ENCODE measurements around the gene NAGS.
"Not testable (repeated sequence)": the region's sequence is repeated elsewhere in the genome, so short reads cannot be mapped to it uniquely, and the experiment has no call there.

Gene NAGS

GRCh38 chr17:43983515-43984411 is 20.7 kb upstream of the NAGS start:
- no peak for DNase-seq (ENCODE audit: low read depth in 2 of 2)

DNA sequence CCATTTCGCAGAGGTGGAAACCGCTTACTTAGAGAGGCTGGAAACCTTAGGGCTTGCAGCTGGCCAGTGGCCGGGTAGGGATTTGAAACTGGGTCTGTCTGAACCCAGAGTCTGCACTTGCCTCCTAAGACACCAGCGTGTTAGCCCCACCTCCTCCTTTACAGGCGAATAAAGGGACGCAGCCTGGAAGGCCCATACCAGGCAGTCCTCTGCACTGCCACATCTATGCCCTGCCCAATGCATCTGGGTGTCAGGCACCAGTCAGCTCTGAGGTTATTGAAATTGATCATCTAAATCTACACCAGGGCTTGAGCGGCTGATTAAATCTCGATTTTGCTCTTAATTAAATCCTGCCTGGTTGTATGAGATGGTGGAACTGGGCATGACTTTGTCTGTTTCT is 19.9 kb upstream of the NAGS start:
- DNase-seq (ENCODE audit: low read depth in 2 of 2): no peak

- no peak for DNase-seq (ENCODE audit: low read depth in 2 of 2)
These were observed 18.0 kb upstream of the NAGS start for GRCh38 chr17:43986225-43986981.

DNA sequence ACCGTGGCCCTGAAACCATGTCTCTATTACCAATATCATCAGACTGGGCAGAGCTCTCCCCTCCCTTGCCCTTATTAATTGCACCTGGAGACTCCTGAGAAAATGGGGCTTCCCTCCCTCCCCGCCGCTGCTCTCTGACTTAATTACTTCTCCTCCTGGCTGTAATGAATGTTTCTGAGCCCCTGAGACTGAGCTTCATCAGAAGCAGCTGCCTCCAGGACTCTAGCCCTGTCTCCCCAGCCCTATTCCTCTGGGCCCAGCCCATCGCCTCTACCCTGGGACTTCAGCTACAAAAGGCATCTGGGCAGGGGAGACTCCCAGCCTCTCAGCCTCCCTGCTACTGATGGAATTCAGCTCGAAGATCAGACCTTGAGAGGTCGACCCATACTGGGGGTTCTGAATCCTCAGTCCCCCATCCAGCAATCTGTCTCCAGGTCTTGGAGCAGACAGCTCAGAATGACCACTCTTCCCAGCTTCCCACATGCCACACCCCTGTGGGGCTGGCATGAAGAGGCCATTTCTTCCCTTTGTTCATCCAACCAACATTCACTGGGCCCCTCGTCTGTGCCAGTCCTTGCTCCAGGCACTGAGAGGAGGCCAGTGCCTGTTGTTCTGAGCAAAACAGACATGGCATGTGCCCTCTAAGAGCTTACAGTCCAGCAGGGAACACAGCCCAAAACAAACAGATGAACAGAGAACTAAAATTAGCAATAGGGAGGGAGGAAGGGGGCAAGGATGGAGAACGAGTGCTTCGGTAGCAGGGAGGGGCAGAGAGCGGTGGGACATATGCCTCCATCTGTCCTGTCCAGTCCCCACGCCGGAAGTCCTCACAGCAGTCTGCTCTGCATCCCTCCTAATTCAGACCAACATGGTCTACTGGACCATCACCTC is 17.0 kb upstream of the NAGS start:
- no peak for DNase-seq (ENCODE audit: low read depth in 2 of 2)

DNA sequence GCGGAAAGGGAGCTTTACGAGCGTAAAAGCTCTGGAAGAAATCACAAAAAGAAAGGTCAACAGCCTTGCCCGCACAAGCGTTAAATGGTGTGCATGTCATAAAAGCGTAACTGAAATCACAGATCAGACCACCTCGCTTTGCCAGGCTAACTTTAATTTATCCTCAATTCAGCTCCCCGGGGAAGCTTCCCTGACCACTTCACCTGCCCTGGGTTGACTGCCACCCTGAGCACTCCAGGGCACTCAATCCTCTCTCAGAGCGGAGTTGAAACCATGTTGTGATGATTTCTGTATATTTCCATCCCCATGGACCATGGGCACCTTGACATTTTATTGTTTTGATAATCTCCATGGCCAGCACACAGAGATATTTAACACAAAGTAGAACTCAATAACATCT is 16.1 kb upstream of the NAGS start:
- DNase-seq (ENCODE audit: low read depth in 2 of 2): no peak

DNA sequence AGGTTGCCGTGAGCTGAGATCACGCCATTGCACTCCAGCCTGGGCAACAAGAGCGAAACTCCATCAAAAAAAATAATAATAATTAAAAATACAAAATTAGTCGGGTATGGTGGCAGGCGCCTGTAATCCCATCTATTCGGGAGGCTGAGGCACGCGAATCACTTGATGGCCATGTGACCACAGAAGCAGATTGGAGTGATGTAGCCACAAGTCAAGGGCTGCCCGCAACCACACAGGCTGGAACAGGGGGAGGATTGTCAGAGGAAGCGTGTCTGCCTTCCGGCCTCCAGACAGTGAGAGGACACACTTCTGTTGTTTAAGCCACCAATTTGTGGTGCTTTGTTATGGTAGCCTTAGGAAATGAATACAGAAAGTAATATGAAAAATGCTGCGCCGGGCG is 11.8 kb upstream of the NAGS start:
- no peak for DNase-seq (ENCODE audit: low read depth in 2 of 2)

DNA sequence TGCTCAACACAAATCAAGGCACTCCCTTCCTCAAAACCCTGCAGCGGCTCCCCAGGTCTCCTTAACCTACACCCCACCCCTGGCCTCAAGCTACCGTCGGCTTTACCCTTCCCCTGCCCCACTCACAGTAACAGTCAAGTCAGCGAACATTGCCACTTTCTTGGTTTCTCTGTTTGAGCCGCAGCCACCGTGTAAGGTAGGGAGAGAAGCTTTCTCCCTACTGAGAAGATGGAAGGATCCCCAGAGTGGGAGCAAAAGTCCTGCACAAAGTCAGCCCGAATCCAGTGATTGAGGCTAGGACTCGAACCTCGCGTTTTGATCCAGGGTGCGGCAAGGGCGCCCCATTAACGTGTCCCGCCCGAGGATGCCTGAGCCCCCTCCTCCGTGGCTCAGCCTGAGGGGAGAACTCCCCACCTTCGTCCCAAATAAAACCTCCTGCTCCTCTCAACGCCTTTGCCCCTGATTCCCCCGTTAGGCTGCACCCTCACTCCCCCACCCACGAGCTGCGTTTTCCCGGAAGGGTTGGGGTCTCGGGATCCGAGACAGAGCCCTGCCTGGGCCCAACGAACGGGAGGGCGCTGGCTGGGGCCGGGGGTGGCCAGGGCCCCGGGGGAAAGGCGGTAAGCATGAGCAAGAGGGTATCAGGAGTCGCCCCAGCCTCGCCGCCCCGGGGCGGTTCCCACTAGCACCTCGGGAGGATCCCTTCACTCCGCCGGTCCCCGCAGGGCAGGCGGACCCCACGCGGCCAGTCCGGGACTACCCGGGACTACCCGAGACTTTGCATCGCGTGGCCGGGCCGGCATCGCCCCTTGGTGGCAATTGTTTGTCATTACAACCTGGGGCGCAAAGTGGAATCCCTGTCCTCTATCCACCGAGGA is 9.9 kb upstream of the NAGS start:
- DNase-seq (ENCODE audit: low read depth in 2 of 2): peak; percentile 49 to 63

DNA sequence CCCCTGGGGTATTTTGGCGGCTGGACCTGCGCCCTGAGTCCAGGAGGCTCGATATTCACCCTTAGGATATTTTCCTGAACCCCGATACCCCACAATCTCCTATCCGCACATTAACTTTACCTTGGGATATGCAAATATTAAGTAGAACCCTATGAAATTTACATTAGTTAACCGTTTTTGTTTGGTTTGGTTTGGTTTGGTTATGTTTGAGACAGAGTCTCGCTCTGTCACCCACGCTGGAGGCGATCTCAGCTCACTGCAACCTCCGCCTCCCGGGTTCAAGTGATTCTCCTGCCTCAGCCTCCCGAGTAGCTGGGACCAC is 9.3 kb upstream of the NAGS start:
- DNase-seq (ENCODE audit: low read depth in 2 of 2): no peak

DNA sequence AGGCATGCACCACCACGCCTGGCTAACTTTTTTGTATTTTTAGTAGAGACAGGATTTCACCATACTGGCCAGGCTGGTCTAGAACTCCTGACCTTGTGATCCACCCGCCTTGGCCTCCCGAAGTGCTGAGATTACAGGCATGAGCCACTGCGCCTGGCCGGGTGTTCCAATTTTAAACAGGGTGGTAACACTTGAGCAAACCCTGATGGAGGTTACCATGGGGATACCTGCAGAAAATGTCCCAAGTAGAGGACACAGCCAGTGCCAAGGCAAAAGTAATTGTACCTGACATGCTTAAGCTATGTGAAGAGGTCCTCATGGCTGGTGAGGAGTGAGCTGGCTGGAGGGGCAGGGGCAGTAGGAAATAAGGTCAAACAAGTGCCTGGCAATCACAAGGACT is 7.2 kb upstream of the NAGS start:
- DNase-seq (ENCODE audit: low read depth in 2 of 2): not testable (repeated sequence)

DNA sequence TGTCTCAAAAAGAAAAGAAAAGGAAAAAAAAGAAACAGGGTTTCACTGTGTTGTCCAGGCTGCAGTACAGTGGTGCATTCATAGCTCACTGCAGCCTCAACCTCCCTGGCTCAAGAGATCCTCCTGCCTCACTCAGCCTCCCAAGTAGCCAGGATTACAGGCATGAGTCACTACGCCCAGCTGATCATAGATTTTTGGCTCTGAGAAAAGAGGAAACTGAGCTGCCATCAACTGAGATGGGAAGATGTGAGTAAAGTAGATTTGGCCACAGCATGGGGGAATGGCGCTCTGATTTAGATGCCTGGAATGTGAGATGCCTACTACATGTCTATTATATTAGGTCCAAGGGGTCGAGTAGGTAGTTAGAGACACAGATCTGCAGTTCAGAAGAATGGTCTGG is 5.9 kb upstream of the NAGS start:
- DNase-seq (ENCODE audit: low read depth in 2 of 2): no peak

- DNase-seq (ENCODE audit: low read depth in 2 of 2): no peak
These were observed 5.4 kb upstream of the NAGS start for GRCh38 chr17:43999024-43999423.

DNA sequence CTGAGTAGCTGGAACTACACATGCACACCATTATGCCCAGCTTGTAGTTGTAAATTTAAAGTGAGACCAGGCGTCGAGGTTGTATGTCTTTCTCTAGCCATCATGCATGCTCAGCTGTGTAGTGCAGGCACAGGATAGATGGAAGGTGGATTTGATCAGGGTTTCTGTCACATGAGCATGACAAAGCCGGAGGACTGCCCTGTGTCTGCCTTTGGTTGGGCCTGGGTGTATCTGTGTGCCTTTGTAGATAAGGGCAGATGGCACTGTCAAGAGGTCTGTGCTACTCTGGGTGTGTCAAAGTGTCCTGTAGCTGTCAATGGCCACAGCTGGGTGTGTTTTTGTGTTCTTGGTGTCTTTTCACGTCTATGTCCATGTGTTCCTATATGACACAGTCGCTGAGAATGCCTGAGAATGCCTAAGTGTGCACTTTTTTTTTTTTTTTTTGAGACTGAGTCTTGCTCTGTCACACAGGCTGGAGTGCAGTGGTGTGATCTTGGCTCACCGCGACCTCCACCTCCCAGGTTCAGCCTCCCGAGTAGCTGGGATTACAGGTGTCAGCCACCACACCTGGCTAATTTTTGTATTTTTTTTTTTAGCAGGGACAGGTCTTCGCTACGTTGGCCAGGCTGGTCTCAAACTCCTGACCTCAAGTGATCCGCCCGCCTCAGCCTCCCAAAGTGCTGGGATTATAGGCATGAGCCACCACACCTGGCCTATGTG is 4.1 kb upstream of the NAGS start:
- DNase-seq (ENCODE audit: low read depth in 2 of 2): no peak

- DNase-seq (ENCODE audit: low read depth in 2 of 2): no peak
These were observed 3.5 kb upstream of the NAGS start for GRCh38 chr17:44000871-44001460.

DNA sequence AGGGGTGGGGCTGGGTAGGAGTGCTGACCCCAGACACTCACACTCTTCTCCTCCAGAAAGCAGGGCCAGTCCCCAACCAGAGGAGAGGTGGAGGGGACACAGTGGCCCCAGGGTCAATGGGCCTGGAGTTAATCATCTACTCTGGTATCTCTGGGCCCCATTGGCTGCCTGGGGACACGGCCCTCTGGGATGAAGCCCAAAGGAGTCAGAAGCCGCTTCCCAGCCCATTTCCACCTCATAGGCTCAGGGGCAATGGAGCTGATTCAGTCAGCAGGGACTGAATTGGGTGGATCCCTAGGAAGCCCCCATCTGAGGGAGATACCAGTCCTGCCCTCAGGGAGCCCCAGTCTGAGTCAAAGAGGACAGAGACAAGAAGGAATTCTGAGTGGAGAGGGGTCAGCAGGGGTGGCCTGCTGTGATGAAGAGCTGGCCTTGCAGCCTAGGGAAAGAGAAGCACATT is 2.9 kb upstream of the NAGS start:
- no peak for DNase-seq (ENCODE audit: low read depth in 2 of 2)

DNA sequence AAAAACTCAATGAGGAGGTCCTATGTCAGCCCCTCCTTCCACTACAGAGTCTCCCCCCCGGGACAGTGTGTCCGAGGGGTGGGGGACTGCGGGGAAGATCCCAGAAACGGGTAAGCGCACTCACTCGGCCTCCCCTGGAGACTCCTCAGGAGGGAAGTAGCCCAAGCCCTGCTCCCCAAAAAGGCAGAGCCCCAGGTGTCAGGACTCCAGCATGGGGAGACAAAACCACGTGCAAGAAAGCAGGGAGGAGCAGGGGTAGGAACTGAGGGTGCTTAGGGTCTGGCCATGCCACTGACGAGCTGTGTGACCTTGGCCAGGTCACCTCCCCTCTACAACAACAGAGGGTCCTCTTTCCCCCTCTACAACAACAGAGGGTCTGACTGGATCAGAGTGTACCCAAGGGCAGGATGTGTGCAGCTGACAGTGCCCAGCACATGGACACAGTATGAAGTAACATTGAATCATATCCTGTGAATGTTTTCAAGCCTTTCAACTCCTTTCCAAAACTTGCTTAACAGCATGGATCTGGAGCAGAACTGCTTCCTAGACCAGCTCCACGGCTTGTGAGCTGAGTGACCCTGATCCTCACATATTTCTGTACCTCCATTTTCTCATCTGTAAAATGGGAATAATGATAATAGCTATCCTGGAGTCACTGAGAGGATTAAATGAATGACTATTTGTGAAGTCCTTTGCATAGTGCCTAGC is 2.1 kb upstream of the NAGS start:
- no peak for DNase-seq (ENCODE audit: low read depth in 2 of 2)

DNA sequence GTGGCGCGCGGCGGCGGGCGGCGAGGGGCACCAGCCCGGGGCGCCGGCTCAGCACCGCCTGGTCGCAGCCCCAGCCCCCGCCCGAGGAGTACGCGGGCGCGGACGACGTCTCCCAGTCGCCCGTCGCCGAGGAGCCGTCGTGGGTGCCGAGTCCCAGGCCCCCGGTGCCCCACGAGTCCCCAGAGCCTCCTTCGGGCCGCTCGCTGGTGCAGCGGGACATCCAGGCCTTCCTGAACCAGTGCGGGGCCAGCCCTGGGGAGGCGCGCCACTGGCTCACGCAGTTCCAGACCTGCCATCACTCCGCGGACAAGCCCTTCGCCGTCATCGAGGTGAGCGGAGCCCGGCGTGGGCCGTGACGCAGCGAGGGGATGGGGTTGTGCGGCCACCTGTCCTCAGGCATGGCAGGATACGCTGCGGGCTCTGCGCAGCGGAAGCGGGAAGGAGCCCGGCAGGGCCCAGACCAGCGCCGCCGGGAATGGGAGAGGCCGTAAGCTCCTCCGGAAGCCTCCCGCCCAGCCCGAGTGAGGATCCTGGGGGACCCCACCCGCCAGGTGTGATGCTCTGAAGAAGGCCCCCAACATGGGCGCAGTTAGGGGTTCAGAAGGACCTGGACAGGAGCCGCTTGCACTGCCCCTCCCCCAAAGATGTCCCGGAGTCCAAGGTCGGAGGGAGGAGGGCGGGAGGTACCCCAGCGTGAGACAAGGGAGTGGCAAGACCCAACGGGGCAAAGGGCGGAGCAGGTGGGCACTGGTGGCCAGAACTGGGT is 522 bp downstream of the NAGS start:
- no peak for DNase-seq (ENCODE audit: low read depth in 2 of 2)

GRCh38 chr17:44005527-44006271 is 1.3 kb downstream of the NAGS start:
- no peak for DNase-seq (ENCODE audit: low read depth in 2 of 2)

GRCh38 chr17:44006272-44006597 is 1.8 kb downstream of the NAGS start:
- DNase-seq (ENCODE audit: low read depth in 2 of 2): no peak

Data from stimulated activated CD4-positive, alpha-beta T cell treated with anti-CD3 and anti-CD28 coated beads, Interleukin-1b, Interleukin-23, amount 100 ng/mL, for 4 hours (primary cell).